Measurements from ENCODE around the gene KIAA1755.
A peak's percentile ranks its signal among the peaks of the same experiment; 100 is the strongest.

Gene KIAA1755

GRCh38 chr20:38215194-38216182 lies 45.0 kb downstream of the KIAA1755 start:
- no peak overlapping the region for H3K4me3 ChIP-seq (ENCODE audit: low read length)
- TF ChIP-seq, protein P1, sequence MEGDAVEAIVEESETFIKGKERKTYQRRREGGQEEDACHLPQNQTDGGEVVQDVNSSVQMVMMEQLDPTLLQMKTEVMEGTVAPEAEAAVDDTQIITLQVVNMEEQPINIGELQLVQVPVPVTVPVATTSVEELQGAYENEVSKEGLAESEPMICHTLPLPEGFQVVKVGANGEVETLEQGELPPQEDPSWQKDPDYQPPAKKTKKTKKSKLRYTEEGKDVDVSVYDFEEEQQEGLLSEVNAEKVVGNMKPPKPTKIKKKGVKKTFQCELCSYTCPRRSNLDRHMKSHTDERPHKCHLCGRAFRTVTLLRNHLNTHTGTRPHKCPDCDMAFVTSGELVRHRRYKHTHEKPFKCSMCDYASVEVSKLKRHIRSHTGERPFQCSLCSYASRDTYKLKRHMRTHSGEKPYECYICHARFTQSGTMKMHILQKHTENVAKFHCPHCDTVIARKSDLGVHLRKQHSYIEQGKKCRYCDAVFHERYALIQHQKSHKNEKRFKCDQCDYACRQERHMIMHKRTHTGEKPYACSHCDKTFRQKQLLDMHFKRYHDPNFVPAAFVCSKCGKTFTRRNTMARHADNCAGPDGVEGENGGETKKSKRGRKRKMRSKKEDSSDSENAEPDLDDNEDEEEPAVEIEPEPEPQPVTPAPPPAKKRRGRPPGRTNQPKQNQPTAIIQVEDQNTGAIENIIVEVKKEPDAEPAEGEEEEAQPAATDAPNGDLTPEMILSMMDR (IDR thresholded peaks at IDR 0.05; ENCODE audit: insufficient read depth, low read depth, low read length, missing control alignments) = no peak
- no peak for DNase-seq (ENCODE audit: low read depth)

DNA sequence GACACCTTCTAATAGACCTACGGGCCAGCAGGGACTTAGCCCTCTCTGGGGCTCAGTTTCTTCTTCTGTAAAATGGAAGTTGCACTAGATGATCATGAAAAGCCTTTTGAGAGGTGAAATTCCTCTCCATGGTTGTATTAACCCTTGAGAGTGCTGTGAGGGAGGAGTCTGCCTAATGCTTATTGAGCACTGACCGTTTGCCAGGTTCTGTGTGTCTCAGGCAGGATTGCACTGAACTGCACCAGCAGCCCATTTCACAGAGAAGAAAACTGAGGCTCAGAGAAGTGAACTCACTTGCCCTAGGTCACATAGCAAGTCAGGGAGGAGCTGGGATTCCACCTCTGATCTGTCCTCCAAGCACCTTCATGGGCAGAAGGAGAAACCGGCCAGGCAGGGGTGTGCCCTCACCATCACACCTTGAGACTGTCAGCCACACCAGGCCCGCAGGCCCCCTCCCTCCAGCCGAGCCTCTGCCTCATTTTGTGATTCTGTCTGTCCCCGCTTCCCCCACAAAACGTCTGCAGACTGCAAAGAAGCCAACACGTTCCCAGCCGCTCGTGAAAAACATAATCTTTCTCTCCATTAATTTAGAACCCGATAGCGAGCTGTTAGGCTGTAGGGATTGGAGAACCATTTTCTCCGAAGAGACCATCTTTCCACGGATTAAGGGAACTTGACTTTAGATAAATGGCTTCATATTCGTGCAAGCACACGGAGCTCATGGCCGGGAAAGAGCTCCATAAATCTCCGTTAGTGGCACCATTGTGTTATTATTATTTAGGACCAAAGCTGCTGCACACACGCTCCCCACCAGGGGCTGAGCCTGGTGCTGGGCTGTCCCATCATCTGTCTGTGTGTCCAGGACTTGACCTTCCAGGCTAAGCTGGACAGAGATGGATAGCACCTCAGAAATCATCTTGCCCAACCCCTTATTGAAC lies 46.0 kb downstream of the KIAA1755 start:
- H3K4me3 ChIP-seq (ENCODE audit: low read length) = no peak overlapping the region
- TF ChIP-seq, protein P1 (IDR thresholded peaks at IDR 0.05; ENCODE audit: insufficient read depth, low read depth, low read length, missing control alignments) = peak; percentile 17
- no peak for DNase-seq (ENCODE audit: low read depth)

DNA sequence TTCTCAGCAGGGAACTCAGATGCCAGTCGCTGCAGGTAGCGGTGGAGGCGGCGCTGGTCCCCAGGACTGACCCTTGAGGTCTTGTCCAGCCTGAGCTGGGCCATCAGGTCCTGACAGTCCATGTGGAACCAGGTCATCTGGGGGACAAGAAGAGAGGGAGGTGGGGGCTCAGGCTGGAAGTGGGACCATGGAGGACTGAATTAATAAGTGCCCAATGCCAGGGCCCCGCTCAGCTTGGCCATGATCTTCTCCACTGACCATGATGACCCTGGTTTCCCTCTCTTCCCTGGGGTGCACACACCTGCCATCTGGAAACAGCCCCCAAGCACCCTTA lies 47.0 kb downstream of the KIAA1755 start:
- DNase-seq (ENCODE audit: low read depth) = no peak
- H3K4me3 ChIP-seq (ENCODE audit: low read length) = no peak overlapping the region
- TF ChIP-seq, protein P1 (IDR thresholded peaks at IDR 0.05; ENCODE audit: insufficient read depth, low read depth, low read length, missing control alignments) = no peak

DNA sequence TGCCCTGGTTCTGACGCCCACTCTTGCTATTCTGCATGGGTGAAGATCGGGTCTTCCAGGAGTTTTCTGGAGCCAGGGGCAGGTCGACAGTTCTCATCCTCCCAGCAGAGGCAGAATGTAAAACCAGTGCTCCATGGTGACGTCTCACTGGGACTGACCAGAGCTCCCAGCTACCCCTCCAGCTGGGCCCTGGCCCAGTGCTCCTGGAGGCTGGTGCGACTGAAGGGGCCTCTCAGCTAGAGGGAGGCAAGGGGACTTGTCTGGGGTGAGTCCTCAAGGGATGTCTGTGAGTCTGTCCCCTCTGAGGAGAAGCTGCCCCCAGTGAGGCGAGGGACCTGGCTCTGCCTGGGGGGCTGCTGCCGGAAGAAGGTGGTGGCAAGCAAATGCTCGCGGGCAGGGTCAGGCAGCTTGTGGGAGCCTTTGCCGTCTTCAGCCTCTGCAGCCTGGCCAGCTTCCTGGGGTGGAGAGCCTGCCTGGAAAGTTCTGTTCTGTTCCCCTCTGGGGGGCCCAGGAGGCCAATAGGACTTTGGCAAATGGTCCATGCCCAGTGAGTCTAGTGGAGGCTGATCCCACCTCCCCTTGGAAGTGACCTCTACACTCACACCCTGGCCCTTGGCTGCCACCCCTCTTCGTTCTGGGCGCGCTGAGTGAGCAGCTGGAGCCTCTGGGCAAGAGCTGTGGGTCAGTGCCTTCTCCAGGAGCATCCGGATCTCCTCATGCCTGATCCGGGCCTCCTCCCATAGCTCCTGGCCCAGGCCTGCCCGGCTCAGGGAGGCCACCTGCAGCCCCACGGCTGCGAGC lies 47.5 kb downstream of the KIAA1755 start:
- no peak overlapping the region for H3K4me3 ChIP-seq (ENCODE audit: low read length)
- DNase-seq (ENCODE audit: low read depth) = no peak
- TF ChIP-seq, protein P1 (IDR thresholded peaks at IDR 0.05; ENCODE audit: insufficient read depth, low read depth, low read length, missing control alignments) = no peak

GRCh38 chr20:38211200-38212097 lies 49.1 kb downstream of the KIAA1755 start:
- no peak for DNase-seq (ENCODE audit: low read depth)
- no peak overlapping the region for H3K4me3 ChIP-seq (ENCODE audit: low read length)
- TF ChIP-seq, protein P1 (IDR thresholded peaks at IDR 0.05; ENCODE audit: insufficient read depth, low read depth, low read length, missing control alignments) = no peak

Data from epithelial cell of esophagus (primary cell).